Adipocyte (in vitro differentiated cells): Measurements from ENCODE around the gene ZSCAN30.

ENCODE experiments used
- DNase-seq: peaks from one replicate; pipeline ENCODE4 v3.0.0-alpha.2; 2015; ENCODE audit warnings: low read depth
- H3K27me3 ChIP-seq: replicated peaks from 2 replicates; pipeline ENCODE4 v1.7.0; 2013; ENCODE audit warnings: mild to moderate bottlenecking, low read length, moderate library complexity; ENCODE audit not compliant: control insufficient read depth, insufficient read depth
- H3K36me3 ChIP-seq: 2 replicates; pipeline ENCODE4 v1.7.0; 2013; ENCODE audit warnings: low read length, mild to moderate bottlenecking, moderate library complexity; ENCODE audit not compliant: control insufficient read depth, insufficient read depth, severe bottlenecking
- H3K4me1 ChIP-seq: 2 replicates; pipeline ENCODE4 v1.7.0; 2013; ENCODE audit warnings: mild to moderate bottlenecking, low read length, moderate library complexity; ENCODE audit not compliant: control insufficient read depth, insufficient read depth
- H3K4me3 ChIP-seq: 2 replicates; pipeline ENCODE4 v1.7.0; 2013; ENCODE audit warnings: mild to moderate bottlenecking, low read length, moderate library complexity
- H3K9ac ChIP-seq: 2 replicates; pipeline ENCODE4 v1.7.0; 2013; ENCODE audit warnings: mild to moderate bottlenecking, low read length, moderate library complexity
- H3K9me3 ChIP-seq: 2 replicates; pipeline ENCODE4 v1.7.0; 2013; ENCODE audit warnings: mild to moderate bottlenecking, low read length, moderate library complexity; ENCODE audit not compliant: control insufficient read depth

Gene ZSCAN30

GRCh38 chr18:35247412-35248249 is 42.4 kb downstream of the ZSCAN30 start:
- peaks cover 94% of the 10 kb centered on the region for H3K9me3 ChIP-seq
- no peak overlapping the region for H3K9ac ChIP-seq
- DNase-seq, result no peak
- H3K36me3 ChIP-seq, result peaks cover 94% of the 10 kb centered on the region
- no peaks in the 10 kb centered on the region for H3K27me3 ChIP-seq
- peaks cover 6% of the 10 kb centered on the region for H3K4me1 ChIP-seq
- H3K4me3 ChIP-seq, result peak overlapping the region; percentile 47

DNA sequence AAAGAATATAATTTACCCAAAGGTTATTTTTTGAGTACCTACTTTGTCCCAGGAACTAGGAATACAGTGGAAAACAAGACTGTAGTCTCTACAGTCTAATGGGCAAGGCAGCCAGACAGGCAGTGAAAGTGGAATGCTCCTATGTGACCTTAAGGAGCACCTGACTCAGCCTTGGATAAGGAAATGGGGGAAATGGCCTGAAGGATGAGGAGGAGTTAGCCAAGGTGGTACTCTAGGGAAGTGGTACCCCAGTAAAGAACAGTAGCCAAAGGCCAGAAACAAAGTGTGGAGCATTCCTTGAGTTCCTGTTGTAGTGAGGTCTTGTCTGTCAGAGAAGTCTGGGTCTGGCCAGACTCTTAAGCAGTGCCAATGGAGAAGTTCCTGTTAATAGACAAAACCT is 43.2 kb downstream of the ZSCAN30 start:
- H3K9ac ChIP-seq, result no peak overlapping the region
- H3K4me3 ChIP-seq, result peak overlapping the region; percentile 47
- H3K27me3 ChIP-seq, result no peaks in the 10 kb centered on the region
- DNase-seq, result no peak
- peaks cover 91% of the 10 kb centered on the region for H3K36me3 ChIP-seq
- H3K9me3 ChIP-seq, result peaks cover 91% of the 10 kb centered on the region
- peaks cover 14% of the 10 kb centered on the region for H3K4me1 ChIP-seq

DNA sequence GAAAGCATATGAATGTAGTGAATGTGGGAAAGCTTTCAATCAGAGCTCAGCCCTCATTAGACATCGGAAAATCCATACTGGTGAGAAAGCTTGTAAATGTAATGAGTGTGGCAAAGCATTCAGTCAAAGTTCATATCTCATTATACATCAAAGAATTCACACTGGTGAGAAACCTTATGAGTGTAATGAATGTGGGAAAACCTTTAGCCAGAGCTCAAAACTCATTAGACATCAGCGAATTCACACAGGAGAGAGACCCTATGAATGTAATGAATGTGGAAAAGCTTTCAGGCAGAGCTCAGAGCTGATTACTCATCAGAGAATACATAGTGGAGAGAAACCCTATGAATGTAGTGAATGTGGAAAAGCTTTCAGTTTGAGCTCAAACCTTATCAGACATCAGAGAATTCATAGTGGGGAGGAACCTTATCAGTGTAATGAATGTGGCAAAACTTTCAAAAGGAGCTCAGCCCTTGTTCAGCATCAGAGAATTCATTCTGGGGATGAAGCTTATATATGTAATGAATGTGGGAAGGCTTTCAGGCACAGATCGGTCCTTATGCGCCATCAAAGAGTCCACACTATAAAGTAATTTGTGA is 44.2 kb downstream of the ZSCAN30 start:
- peaks cover 81% of the 10 kb centered on the region for H3K36me3 ChIP-seq
- DNase-seq, result no peak
- no peak overlapping the region for H3K9ac ChIP-seq
- H3K9me3 ChIP-seq, result peaks cover 80% of the 10 kb centered on the region
- peaks cover 17% of the 10 kb centered on the region for H3K4me1 ChIP-seq
- H3K4me3 ChIP-seq, result peak overlapping the region; percentile 45
- H3K27me3 ChIP-seq, result no peaks in the 10 kb centered on the region

DNA sequence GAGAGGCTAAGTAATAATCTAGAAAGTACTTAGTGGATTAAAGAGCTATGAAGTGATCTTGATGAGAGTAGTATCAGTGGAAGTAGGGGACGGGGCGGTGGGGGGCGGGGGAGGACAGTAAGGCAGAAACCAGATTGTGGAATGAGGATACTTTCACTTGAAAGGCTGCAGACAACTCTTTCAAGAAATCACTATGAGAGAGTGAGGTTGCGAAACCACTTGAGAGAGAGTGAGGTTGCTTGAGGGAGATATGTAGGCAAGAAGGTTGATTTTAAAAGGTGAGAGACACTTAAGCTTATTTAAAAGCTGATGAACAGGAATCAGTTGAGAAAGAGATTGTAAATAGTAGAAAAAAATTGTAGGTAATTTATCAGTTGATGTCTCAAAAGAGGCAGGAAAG is 45.4 kb downstream of the ZSCAN30 start:
- Histone ChIP-seq H3K4me3 (peak overlapping the region; percentile 45), H3K27me3 (no peaks in the 10 kb centered on the region), H3K36me3 (peaks cover 69% of the 10 kb centered on the region), H3K4me1 (peaks cover 17% of the 10 kb centered on the region), H3K9ac (no peak overlapping the region), H3K9me3 (peaks cover 69% of the 10 kb centered on the region)
- no peak for DNase-seq

DNA sequence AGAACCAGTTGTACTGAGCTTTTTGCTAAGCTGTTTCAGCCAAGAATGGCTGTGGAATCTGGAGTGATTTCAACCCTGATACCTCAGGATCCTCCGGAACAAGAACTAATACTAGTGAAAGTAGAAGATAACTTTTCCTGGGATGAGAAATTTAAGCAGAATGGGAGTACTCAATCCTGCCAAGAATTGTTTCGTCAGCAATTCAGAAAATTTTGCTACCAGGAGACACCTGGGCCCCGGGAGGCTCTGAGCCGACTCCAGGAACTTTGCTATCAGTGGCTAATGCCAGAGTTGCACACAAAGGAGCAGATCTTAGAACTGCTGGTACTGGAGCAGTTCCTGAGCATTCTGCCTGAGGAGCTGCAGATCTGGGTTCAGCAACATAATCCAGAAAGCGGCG is 47.6 kb downstream of the ZSCAN30 start:
- Histone ChIP-seq H3K9ac (no peak overlapping the region), H3K9me3 (peaks cover 52% of the 10 kb centered on the region), H3K27me3 (no peaks in the 10 kb centered on the region), H3K4me3 (peak overlapping the region; percentile 91), H3K4me1 (peaks cover 17% of the 10 kb centered on the region), H3K36me3 (peaks cover 52% of the 10 kb centered on the region)
- no peak for DNase-seq

DNA sequence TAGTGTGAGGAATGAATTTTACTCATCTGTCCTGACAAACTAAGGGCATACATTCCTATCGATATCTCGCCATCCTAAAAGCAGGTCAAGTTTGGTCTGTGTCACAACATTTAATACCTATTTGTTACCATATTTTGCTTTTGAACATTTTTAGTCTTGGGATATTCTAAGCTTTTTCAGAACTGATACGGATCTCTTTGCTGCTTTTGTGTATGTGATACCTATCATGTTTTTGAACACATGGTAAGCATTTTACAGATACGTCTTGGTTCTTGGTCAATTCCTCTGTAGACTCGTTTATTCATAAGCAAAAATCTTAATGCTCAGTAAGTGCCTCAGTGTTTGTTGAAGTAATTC is 48.6 kb downstream of the ZSCAN30 start:
- no peak for DNase-seq
- H3K36me3 ChIP-seq, result peaks cover 42% of the 10 kb centered on the region
- peaks cover 11% of the 10 kb centered on the region for H3K4me1 ChIP-seq
- H3K9ac ChIP-seq, result peak overlapping the region; percentile 93
- peaks cover 42% of the 10 kb centered on the region for H3K9me3 ChIP-seq
- H3K27me3 ChIP-seq, result no peaks in the 10 kb centered on the region
- peak overlapping the region; percentile 91 for H3K4me3 ChIP-seq

GRCh38 chr18:35240664-35241447 is 49.2 kb downstream of the ZSCAN30 start, which contains the start of gene ZNF397:
Gene ZNF397, plus strand, starts transcription at chr18:35241034. Its CDS starts 1,437 bp downstream, at chr18:35242471.
- peaks cover 36% of the 10 kb centered on the region for H3K36me3 ChIP-seq
- no peaks in the 10 kb centered on the region for H3K27me3 ChIP-seq
- H3K9ac ChIP-seq, result peak within 1 kb of the TSS; percentile 93
- peaks cover 36% of the 10 kb centered on the region for H3K9me3 ChIP-seq
- peak; percentile 99 for DNase-seq
- peaks cover 11% of the 10 kb centered on the region for H3K4me1 ChIP-seq
- H3K4me3 ChIP-seq, result peak within 1 kb of the TSS; percentile 91

- no peak for DNase-seq
- no peak overlapping the region for H3K4me3 ChIP-seq
- H3K9me3 ChIP-seq, result peaks cover 21% of the 10 kb centered on the region
- H3K9ac ChIP-seq, result no peak overlapping the region
- H3K4me1 ChIP-seq, result peaks cover 11% of the 10 kb centered on the region
- peaks cover 22% of the 10 kb centered on the region for H3K36me3 ChIP-seq
- no peaks in the 10 kb centered on the region for H3K27me3 ChIP-seq
Measured at GRCh38 chr18:35239314-35239713, 50.7 kb downstream of the ZSCAN30 start.

- Histone ChIP-seq H3K9me3 (no peaks in the 10 kb centered on the region), H3K4me3 (no peak overlapping the region), H3K9ac (no peak overlapping the region), H3K36me3 (no peaks in the 10 kb centered on the region), H3K27me3 (no peaks in the 10 kb centered on the region), H3K4me1 (peaks cover 2% of the 10 kb centered on the region)
- DNase-seq, result peak; percentile 41
Measured at GRCh38 chr18:35236571-35237363, 53.3 kb downstream of the ZSCAN30 start.

GRCh38 chr18:35231052-35231451 is 59.0 kb downstream of the ZSCAN30 start:
- H3K27me3 ChIP-seq, result no peaks in the 10 kb centered on the region

More at GRCh38 chr18:35231052-35231451, 59.0 kb downstream of the ZSCAN30 start:
- Histone ChIP-seq H3K4me1 (no peaks in the 10 kb centered on the region), H3K9me3 (no peaks in the 10 kb centered on the region), H3K36me3 (no peaks in the 10 kb centered on the region), H3K4me3 (peak overlapping the region; percentile 72), H3K9ac (peak overlapping the region; percentile 55)
- DNase-seq, result peak; percentile 92
